ENCODE data around the gene LDB1.

Gene LDB1

GRCh38 chr10:102120991-102121738 lies 997 bp upstream of the LDB1 start:
- TF ChIP-seq CTCF (conservative IDR thresholded peaks at IDR 0.05) (no peak), ZFX (IDR thresholded peaks at IDR 0.05) (no peak)
- H3K27ac ChIP-seq, result peak overlapping the region; percentile 91

GRCh38 chr10:102119417-102120141 lies 589 bp downstream of the LDB1 start:
- peak overlapping the region; percentile 91 for H3K27ac ChIP-seq
- TF ChIP-seq CTCF (conservative IDR thresholded peaks at IDR 0.05), result no peak
- TF ChIP-seq ZFX (IDR thresholded peaks at IDR 0.05), result no peak

- peak overlapping the region; percentile 91 for H3K27ac ChIP-seq
- no peak for TF ChIP-seq CTCF (conservative IDR thresholded peaks at IDR 0.05)
- no peak for TF ChIP-seq ZFX (IDR thresholded peaks at IDR 0.05)
These were observed 1.3 kb downstream of the LDB1 start for GRCh38 chr10:102118867-102119266.

- no peak; the same call in 1 of the 2 replicates for TF ChIP-seq CTCF (conservative IDR thresholded peaks at IDR 0.05)
- TF ChIP-seq ZFX (IDR thresholded peaks at IDR 0.05), result no peak
These were observed 2.6 kb downstream of the LDB1 start for GRCh38 chr10:102117391-102118159.

GRCh38 chr10:102116656-102117055 lies 3.5 kb downstream of the LDB1 start:
- H3K27ac ChIP-seq, result peak overlapping the region; percentile 91
- TF ChIP-seq ZFX (IDR thresholded peaks at IDR 0.05) (no peak), CTCF (conservative IDR thresholded peaks at IDR 0.05) (no peak)

More at GRCh38 chr10:102117391-102118159, 2.6 kb downstream of the LDB1 start:
- H3K27ac ChIP-seq, result peak overlapping the region; percentile 91

GRCh38 chr10:102115775-102116174 lies 4.4 kb downstream of the LDB1 start:
- TF ChIP-seq ZFX (IDR thresholded peaks at IDR 0.05) (no peak), CTCF (conservative IDR thresholded peaks at IDR 0.05) (no peak)
- H3K27ac ChIP-seq, result peak overlapping the region; percentile 78

All from C4-2B (cell line).